ENCODE measurements around the gene ANTKMT.
"Not testable (repeated sequence)": the region's sequence is repeated elsewhere in the genome, so short reads cannot be mapped to it uniquely, and the experiment has no call there.

ANTKMT gene

GRCh38 chr16:681746-682427 is 39.1 kb upstream of the ANTKMT start:
- no peak for DNase-seq

DNA sequence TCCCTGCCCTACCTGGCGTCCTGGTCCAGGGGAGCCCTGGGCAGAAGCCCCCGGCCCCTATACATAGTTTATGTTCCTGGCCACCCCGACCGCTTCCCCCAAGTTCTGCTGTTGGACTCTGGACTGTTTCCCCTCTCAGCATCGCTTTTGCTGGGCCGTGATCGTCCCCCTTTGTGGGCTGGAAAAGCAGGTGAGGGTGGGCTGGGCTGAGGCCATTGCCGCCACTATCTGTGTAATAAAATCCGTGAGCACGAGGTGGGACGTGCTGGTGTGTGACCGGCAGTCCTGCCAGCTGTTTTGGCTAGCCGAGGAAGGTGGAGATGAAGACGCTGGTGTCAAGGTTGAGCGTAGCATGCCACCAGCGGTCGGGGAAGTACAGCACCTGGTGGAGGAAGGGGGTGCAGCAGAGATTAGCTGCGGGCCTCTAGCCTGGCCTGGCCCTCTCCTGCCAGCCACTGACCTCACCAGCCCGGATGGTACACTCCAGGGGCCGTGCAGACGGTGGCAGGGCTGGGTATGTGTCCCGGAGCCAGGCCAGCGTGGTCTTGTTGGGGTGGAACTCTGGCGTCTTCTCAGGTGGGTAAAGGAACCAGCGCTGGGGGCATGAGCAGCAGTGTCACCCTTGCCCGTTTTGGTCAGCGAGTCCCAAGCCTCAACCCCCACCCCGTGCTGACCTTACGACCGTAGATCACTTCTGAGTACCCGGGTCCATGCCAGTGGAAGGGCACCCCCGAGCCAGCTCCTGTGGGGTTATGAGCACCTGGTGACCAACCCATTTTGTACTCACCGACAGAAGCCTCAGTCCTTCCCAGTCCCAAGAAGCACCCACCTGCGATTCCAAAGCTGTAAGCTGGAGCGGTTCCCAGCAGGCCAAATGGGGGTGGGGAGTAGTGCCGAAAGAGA is 38.2 kb upstream of the ANTKMT start:
- DNase-seq = no peak

DNA sequence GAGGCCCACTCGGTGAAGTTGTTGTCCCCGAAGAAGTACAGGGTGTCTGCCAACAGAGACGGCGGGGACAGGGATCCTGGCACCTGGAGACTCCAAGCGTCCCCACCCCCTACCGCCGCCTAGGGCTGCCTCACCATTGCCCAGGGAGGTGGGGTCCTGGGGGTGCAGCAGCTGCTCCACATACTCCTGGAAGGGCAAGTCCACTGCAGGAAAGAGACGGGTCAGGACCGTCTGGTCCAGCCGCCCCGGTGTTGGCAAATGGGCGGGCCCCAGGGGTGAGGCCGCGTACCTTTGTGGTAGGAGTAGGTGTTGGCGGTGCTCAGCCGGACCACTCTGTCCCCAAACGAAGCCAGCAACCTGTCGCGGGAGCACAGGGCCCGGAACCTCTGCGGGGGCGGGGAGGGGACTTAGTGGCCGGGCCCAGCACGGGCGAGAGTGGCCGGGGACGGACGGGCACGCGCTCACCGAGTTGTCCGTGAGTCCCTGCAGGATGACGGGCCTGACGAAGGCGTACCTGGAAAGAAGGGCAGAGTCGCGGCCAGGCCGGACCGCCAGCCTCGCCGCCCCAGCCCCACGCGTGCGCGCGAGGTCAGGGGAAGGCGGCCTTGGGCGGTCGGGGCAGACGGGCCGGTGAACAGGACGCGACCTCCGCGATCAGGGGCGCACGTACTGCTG is 37.4 kb upstream of the ANTKMT start:
- no peak for DNase-seq

DNA sequence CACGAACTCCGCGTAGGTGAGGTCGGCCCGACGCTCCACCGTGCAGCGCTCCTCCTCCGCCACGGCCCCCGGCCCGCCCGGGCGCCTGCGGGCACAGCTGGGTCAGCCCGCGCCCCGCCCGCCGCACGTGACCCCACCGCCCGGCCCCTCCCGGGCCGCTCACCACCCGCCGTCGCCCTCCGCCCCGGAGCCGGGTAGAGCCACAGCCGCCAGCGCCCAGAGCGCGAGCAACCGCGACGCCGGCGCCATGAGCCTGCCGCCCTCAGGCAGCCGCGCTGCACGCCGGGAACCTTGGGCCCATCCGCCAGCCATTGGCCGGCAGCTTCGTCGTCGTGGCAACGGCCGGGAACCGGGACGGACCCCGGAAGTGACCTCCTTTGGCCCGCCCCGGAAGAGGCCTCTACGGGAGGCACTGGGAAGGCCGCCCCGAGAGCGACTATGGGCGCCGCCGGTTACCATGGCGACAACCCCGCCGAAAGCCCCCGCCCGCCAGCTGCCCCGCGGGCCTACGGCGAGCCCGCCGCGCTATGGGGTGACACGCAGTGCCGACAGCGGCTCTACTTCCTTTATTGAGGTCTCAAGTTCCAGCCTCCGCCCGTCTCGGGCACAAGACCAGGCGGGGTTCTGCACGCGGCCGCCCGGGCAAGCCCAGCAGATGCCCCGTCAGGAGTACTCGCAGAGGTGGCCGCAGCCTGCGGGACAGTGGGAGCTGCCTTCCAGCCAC is 36.7 kb upstream of the ANTKMT start, which contains the start of gene JMJD8:
Gene JMJD8 (minus strand): TSS at position 264 of the 724 bp plus-strand sequence. CDS start 15 bp downstream, at position 249.
- DNase-seq = peak; percentile 97

- no peak for DNase-seq
These were observed 35.8 kb upstream of the ANTKMT start for GRCh38 chr16:684961-685696.

- DNase-seq = no peak
These were observed 35.0 kb upstream of the ANTKMT start for GRCh38 chr16:685967-686366.

GRCh38 chr16:686459-687260 is 34.3 kb upstream of the ANTKMT start:
- no peak for DNase-seq

DNA sequence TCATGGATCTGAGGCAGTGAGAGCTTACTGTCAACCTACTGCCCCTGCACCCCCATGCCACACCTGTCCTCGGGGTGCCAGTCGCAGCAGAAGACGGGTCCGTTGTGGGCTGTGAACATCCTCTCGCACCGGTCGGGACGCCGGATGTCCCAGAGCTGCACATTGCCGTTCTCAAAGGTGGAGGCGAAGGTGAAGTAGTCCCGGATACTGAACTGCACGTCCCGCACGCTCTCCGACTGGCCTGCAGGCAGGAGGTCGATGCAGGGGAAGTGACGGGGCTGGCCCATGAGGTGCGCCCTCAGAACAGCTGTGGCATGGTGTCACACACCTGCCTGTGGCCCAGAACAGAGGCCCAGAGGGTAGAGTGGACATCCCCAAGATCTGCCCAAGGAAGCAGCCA is 33.4 kb upstream of the ANTKMT start:
- DNase-seq = no peak

- DNase-seq = no peak
These were observed 31.6 kb upstream of the ANTKMT start for GRCh38 chr16:689175-689897.

GRCh38 chr16:691242-691641 is 29.7 kb upstream of the ANTKMT start:
- not testable (repeated sequence) for DNase-seq

DNA sequence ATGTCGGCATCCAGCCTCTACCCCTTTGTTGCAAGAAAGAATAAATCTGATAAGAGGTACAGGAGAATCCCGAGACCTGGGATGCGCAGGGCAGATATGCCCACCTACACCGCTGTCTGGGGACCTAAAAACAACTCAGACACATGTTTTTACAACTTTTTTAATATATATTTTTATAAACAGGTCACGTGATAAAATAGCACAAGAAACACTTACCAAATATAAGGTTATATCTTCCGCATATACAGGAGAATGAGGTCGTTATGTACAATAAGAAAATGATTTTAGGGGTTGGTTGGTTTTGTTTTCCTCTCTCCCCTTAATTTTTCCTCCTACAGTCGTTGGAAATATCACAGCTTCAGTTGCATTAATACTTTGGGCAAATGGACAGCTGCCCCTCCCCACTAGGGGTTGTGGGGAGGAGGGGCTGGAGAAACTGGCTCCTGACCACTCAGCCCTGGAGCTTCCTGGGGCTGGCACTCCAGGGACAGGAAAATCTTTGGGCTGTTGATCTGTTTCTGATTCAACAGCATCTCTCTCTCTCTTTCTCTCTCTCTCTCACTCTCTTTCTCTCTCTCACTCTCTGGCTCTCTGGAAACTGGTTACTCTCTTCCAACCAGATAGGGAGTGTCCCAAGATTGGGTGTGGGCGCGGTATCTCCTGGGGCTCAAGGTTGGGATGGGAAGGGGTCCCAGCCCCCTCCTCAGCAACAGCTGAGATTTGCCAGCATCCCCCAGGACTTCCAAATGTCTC is 28.4 kb upstream of the ANTKMT start:
- no peak for DNase-seq

GRCh38 chr16:693364-693763 is 27.6 kb upstream of the ANTKMT start:
- no peak for DNase-seq

DNA sequence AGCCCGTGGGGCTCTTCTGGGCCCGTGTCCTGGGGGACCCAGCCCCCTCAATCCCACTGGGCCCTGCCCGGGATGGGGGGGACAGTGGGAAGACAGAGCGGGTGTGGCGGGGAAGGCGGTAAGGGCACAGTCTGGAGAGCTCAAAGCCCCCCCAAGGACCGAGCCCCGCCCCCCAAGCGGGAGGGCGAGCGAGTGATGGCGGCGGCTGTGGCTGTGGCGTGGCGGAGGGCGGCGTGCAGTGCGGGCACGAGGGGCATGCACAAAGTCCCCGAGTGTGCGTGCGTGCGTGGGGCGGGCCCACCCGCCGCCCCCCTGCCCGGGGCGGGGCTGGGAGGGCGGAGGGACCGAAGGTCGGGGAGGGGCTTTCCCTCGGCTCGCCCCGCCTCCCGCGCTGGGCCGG is 27.2 kb upstream of the ANTKMT start:
- DNase-seq = no peak

DNA sequence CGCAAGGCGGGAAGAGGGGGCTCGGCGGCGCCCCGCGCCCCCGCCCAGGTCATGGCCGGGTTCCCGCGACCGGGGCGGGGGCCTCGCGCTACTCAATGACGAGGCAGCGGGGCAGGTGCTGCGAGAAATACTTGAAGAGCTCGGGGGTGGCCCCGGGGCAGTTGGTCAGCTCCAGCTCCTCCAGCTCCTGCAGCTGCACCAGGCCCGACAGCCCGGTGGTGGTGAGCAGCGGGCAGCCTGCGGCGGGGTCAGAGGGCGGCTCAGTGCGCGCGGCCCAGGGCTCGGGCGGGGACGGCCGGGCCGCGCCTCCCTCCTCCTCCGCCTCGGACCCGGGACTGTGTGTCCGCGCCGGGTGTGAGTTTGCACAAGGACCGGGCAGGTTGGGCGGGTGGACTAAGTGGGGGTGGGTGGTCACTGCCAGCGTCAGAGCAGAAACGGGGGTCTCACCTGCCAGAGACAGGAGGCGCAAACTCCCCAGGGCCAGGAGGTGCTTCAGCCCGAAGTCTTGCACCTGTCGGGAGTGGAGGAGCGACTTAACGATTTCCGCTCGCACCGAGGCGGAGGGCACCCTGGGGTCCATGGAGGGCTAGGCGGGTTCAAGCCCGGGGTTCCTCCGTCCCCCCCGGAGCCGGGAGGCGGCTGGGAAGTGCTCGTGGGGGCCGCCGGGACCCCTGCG is 26.6 kb upstream of the ANTKMT start:
- no peak for DNase-seq

GRCh38 chr16:694863-695354 is 26.0 kb upstream of the ANTKMT start:
- no peak for DNase-seq

- no peak for DNase-seq
These were observed 25.4 kb upstream of the ANTKMT start for GRCh38 chr16:695355-696089.

GRCh38 chr16:698911-699671 is 21.9 kb upstream of the ANTKMT start:
- no peak for DNase-seq

Measured in midbrain (tissue), 1 donor.